Hematopoietic multipotent progenitor cell treated with erythropoietin and hydrocortisone succinate and interleukin-3 and kit ligand, for 4 days (in vitro differentiated cells): ENCODE measurements around the gene EPSTI1.

ENCODE experiments used
- DNase-seq: peaks from one replicate; pipeline ENCODE4 v3.0.0-alpha.2; 2015

EPSTI1 gene

GRCh38 chr13:42969565-42970172, 22.4 kb downstream of the EPSTI1 start:
- peak; percentile 94 for DNase-seq

GRCh38 chr13:42968906-42969305, 23.1 kb downstream of the EPSTI1 start:
- DNase-seq = no peak

- no peak for DNase-seq
Observed at GRCh38 chr13:42967660-42968059, 24.4 kb downstream of the EPSTI1 start.

GRCh38 chr13:42965281-42965680, 26.8 kb downstream of the EPSTI1 start:
- DNase-seq = no peak

- DNase-seq = no peak
Observed at GRCh38 chr13:42964761-42965161, 27.3 kb downstream of the EPSTI1 start.

GRCh38 chr13:42959615-42960014, 32.4 kb downstream of the EPSTI1 start:
- no peak for DNase-seq

GRCh38 chr13:42957881-42958280, 34.2 kb downstream of the EPSTI1 start:
- no peak for DNase-seq

- DNase-seq = no peak
Observed at GRCh38 chr13:42950181-42950580, 41.9 kb downstream of the EPSTI1 start.

- no peak for DNase-seq
Observed at GRCh38 chr13:42947925-42948324, 44.1 kb downstream of the EPSTI1 start.

- peak; percentile 53 for DNase-seq
Observed at GRCh38 chr13:42946927-42947326, 45.1 kb downstream of the EPSTI1 start.

GRCh38 chr13:42929886-42930535, 62.0 kb downstream of the EPSTI1 start:
- DNase-seq = no peak

GRCh38 chr13:42926555-42926954, 65.5 kb downstream of the EPSTI1 start:
- no peak for DNase-seq

- DNase-seq = no peak
Observed at GRCh38 chr13:42926043-42926442, 66.0 kb downstream of the EPSTI1 start.

- DNase-seq = no peak
Observed at GRCh38 chr13:42925626-42926025, 66.4 kb downstream of the EPSTI1 start.

GRCh38 chr13:42924344-42924743, 67.7 kb downstream of the EPSTI1 start:
- DNase-seq = no peak

- no peak for DNase-seq
Observed at GRCh38 chr13:42907745-42908144, 84.3 kb downstream of the EPSTI1 start.

- no peak for DNase-seq
Observed at GRCh38 chr13:42906257-42906656, 85.8 kb downstream of the EPSTI1 start.

GRCh38 chr13:42905579-42905978, 86.5 kb downstream of the EPSTI1 start:
- DNase-seq = no peak

GRCh38 chr13:42899266-42899665, 92.8 kb downstream of the EPSTI1 start:
- no peak for DNase-seq

GRCh38 chr13:42895776-42896175, 96.3 kb downstream of the EPSTI1 start:
- peak; percentile 47 for DNase-seq

- DNase-seq = no peak
Observed at GRCh38 chr13:42894765-42895243, 97.2 kb downstream of the EPSTI1 start.

- no peak for DNase-seq
Observed at GRCh38 chr13:42893214-42893671, 98.8 kb downstream of the EPSTI1 start.

- no peak for DNase-seq
Observed at GRCh38 chr13:42892760-42893159, 99.3 kb downstream of the EPSTI1 start.

- no peak for DNase-seq
Observed at GRCh38 chr13:42891591-42891990, 100.5 kb downstream of the EPSTI1 start.

- no peak for DNase-seq
Observed at GRCh38 chr13:42885325-42885724, 106.7 kb downstream of the EPSTI1 start.
